HCT116 (cell line): ENCODE data around the gene GPC5. TPM values are rescaled to one million over a fixed set of nuclear protein-coding genes. Genes with fewer than 3 reads are reported as not detected.

Source experiments
- ATAC-seq: fragments of 200-7000 bp; cut with Tn5 transposase; 2 replicates; pipeline ENCODE4 v1.9.1; 2020; ENCODE audit warnings: mild to moderate bottlenecking, moderate library complexity
- BruUV-seq: library from RNA; stranded (reverse); fragments of 400-500 nt; replicated peaks from 2 replicates; lab custom pipeline; 2021; lab: Mats Ljungman, UMichigan
- CTCF ChIA-PET: fragments of 300-600 bp; sonication (Branson Sonifier 250); formaldehyde crosslinking; loops from one replicate; lab custom pipeline; 2021; ENCODE audit warnings: antibody characterized with exemption; lab: Charles Lee
- POLR2A ChIA-PET: fragments of 300-600, 350-600 bp; sonication (Branson Sonifier 250); formaldehyde crosslinking; loops from one replicate; lab custom pipeline; 2021; ENCODE audit warnings: antibody characterized with exemption; lab: Charles Lee
- RAD21 ChIA-PET, 2 experiments: fragments of 300-600 bp; sonication (Branson Sonifier 250); formaldehyde crosslinking; loops; one replicate each; lab custom pipeline; 2023; ENCODE audit warnings: low total read pairs in 2 of 2; ENCODE audit not compliant: uncharacterized antibody in 2 of 2, unreplicated experiment in 2 of 2, low non-redundant PET in 1 of 2; lab: Charles Lee
- DNase-seq: peaks from one replicate; pipeline ENCODE4 v3.0.0-alpha.2; 2010; ENCODE audit warnings: low read depth, low spot score
- H2AFZ ChIP-seq: fragments of 200-600 bp; shearing (Covaris generic), sonication (generic); 2 replicates; pipeline ENCODE4 v1.6.1; 2017; ENCODE audit warnings: low read depth, mixed run types, mixed read lengths, antibody characterized with exemption, low read length; ENCODE audit not compliant: poor library complexity, severe bottlenecking
- H3K27ac ChIP-seq: 2 replicates; pipeline ENCODE4 v1.5.1; 2012; ENCODE audit warnings: low read depth, low read length
- H3K27me3 ChIP-seq: fragments of 200-600 bp; sonication (generic); 2 replicates; pipeline ENCODE4 v1.6.1; 2016; ENCODE audit warnings: mixed run types, low read length, mixed read lengths; ENCODE audit not compliant: insufficient read depth
- H3K36me3 ChIP-seq, 2 experiments: fragments of 200-500 bp in 1 of 2; fragments of 200-600 bp in 1 of 2; sonication (Bioruptor generic) in 1 of 2; sonication (generic) in 1 of 2; 2 replicates each; pipeline versions ENCODE4 v1.5.1 to v1.6.1; 2014 to 2016; ENCODE audit warnings: low read length in 2 of 2, inconsistent platforms in 1 of 2, mixed read lengths in 1 of 2, mixed run types in 1 of 2; ENCODE audit not compliant: insufficient read depth in 2 of 2, control insufficient read depth in 1 of 2
- H3K4me1 ChIP-seq, 2 experiments: fragments of 200-600 bp in 1 of 2; sonication (generic) in 1 of 2; 2 replicates each; pipeline versions ENCODE4 v1.5.1 to v1.6.1; 2012 to 2017; ENCODE audit warnings: low read length in 2 of 2, inconsistent platforms in 1 of 2, mild to moderate bottlenecking in 1 of 2, mixed read lengths in 1 of 2, mixed run types in 1 of 2, moderate library complexity in 1 of 2; ENCODE audit not compliant: insufficient read depth in 2 of 2, control insufficient read depth in 1 of 2
- H3K4me2 ChIP-seq: fragments of 200-600 bp; sonication (generic); 2 replicates; pipeline ENCODE4 v1.6.1; 2017; ENCODE audit warnings: mixed run types, low read length, mixed read lengths
- H3K4me3 ChIP-seq, 2 experiments: fragments of 200-600 bp in 1 of 2; sonication (generic) in 1 of 2; replicated peaks in 1 of 2; 2 replicates each; pipeline ENCODE4 v1.5.1; 2011 to 2016; ENCODE audit warnings: low read length in 2 of 2, control low read depth in 1 of 2, low read depth in 1 of 2, mild to moderate bottlenecking in 1 of 2, mixed read lengths in 1 of 2, mixed run types in 1 of 2
- H3K79me2 ChIP-seq: fragments of 200-600 bp; sonication (generic); 2 replicates; pipeline ENCODE4 v1.6.1; 2017; ENCODE audit warnings: mild to moderate bottlenecking, mixed run types, low read length, moderate library complexity, mixed read lengths; ENCODE audit not compliant: insufficient read depth
- H3K9ac ChIP-seq: fragments of 200-600 bp; sonication (generic); 2 replicates; pipeline ENCODE4 v1.6.1; 2016; ENCODE audit warnings: low read length, mixed read lengths
- H3K9me2 ChIP-seq: fragments of 200-600 bp; sonication (generic), shearing (Covaris generic); 2 replicates; pipeline ENCODE4 v1.6.1; 2017; ENCODE audit warnings: mixed run types, mild to moderate bottlenecking, moderate library complexity; ENCODE audit not compliant: insufficient read depth
- H3K9me3 ChIP-seq, 2 experiments: fragments of 200-500 bp in 1 of 2; fragments of 200-600 bp in 1 of 2; sonication (Bioruptor generic) in 1 of 2; sonication (generic) in 1 of 2; 2 replicates each; pipeline ENCODE4 v1.6.1; 2014 to 2017; ENCODE audit warnings: low read length in 2 of 2, mixed read lengths in 2 of 2, inconsistent platforms in 1 of 2, low read depth in 1 of 2, mild to moderate bottlenecking in 1 of 2, mixed run types in 1 of 2, moderate library complexity in 1 of 2; ENCODE audit not compliant: control insufficient read depth in 1 of 2, insufficient read depth in 1 of 2
- H4K20me1 ChIP-seq: fragments of 200-600 bp; sonication (generic), shearing (Covaris generic); 2 replicates; pipeline ENCODE4 v1.6.1; 2017; ENCODE audit warnings: mixed run types, mild to moderate bottlenecking, moderate library complexity; ENCODE audit not compliant: insufficient read depth
- ATF3 ChIP-seq: IDR thresholded peaks from 2 replicates; pipeline ENCODE4 v1.6.1; 2012
- CEBPB ChIP-seq: IDR thresholded peaks from 2 replicates; pipeline ENCODE4 v1.6.1; 2012; ENCODE audit warnings: low read depth
- FOSL1 ChIP-seq: IDR thresholded peaks from 2 replicates; pipeline ENCODE4 v1.6.1; 2012; ENCODE audit warnings: low read depth
- JUND ChIP-seq: IDR thresholded peaks from 2 replicates; pipeline ENCODE4 v1.6.1; 2012
- POLR2A ChIP-seq: IDR thresholded peaks from 2 replicates; pipeline ENCODE4 v1.7.0; 2011; ENCODE audit warnings: borderline replicate concordance; ENCODE audit not compliant: insufficient read depth, insufficient read length; ENCODE audit errors: extremely low read depth
- REST ChIP-seq: IDR thresholded peaks from 2 replicates; pipeline ENCODE4 v1.6.1; 2012; ENCODE audit warnings: low read depth
- SIN3A ChIP-seq: IDR thresholded peaks from 2 replicates; pipeline ENCODE4 v1.6.1; 2012; ENCODE audit warnings: low read depth
- SP1 ChIP-seq: IDR thresholded peaks from 2 replicates; pipeline ENCODE4 v1.6.1; 2012; ENCODE audit warnings: low read depth
- ZFX ChIP-seq: fragments of 450-650 bp; IDR thresholded peaks from 2 replicates; pipeline ENCODE4 v1.6.1; 2017
- ZNF274 ChIP-seq: fragments of 200-500 bp; sonication (Bioruptor generic); IDR thresholded peaks from 2 replicates; pipeline ENCODE4 v1.6.1; 2014; ENCODE audit warnings: mild to moderate bottlenecking, low read depth, low read length, inconsistent platforms
- intact Hi-C: fragments of 100-400 bp; cut with micrococcal nuclease; formaldehyde crosslinking; loops from 2 replicates; pipeline ENCODE4 v1.10.0; 2022
- total RNA-seq: library from RNA; stranded (reverse); gene quantifications from one replicate; pipeline ENCODE4 v1.2.1, GENCODE V29; 2021; ENCODE audit not compliant: unreplicated experiment

The GPC5 gene
- total RNA-seq, 1 experiment from 2014 or later = not detected

GRCh38 chr13:91618315-91618714 lies 219.9 kb downstream of the GPC5 start:
- ChIA-PET RAD21 (no interaction called here), CTCF (no interaction called here)

More at GRCh38 chr13:91618315-91618714, 219.9 kb downstream of the GPC5 start:
- Histone ChIP-seq H3K9me2 (no peaks in the 10 kb centered on the region), H3K4me3 (no peak overlapping the region)
- POLR2A ChIA-PET = no interaction called here
- no peak for DNase-seq
- BruUV-seq = no TSS peak
- no peak for TF ChIP-seq ZFX
- TF ChIP-seq ATF3 = no peak
- no peak for TF ChIP-seq SP1
- no peak for TF ChIP-seq SIN3A
- no peak for TF ChIP-seq JUND
- no peak for TF ChIP-seq FOSL1
- TF ChIP-seq REST = no peak
- no peak for TF ChIP-seq CEBPB
- TF ChIP-seq POLR2A = no peak
- no peak for TF ChIP-seq ZNF274
- TF ChIP-seq, all 23 proteins: peak for 0
- no peak for ATAC-seq
- Histone ChIP-seq H3K79me2 (no peaks in the 10 kb centered on the region), H3K36me3 (no peaks in the 10 kb centered on the region), H3K4me1 (no peaks in the 10 kb centered on the region), H3K9me3 (peaks cover 3 to 7% of the 10 kb centered on the region in 2 experiments; a peak in 2 of 4 replicates), H2AFZ (no peak overlapping the region), H3K27ac (no peak overlapping the region), H4K20me1 (no peaks in the 10 kb centered on the region), H3K9ac (no peak overlapping the region), H3K4me2 (no peak overlapping the region), H3K27me3 (no peaks in the 10 kb centered on the region)
- intact Hi-C loops = no loop called here
